SK-N-SH (cell line): ENCODE results near the gene MAGI2. TPM values are rescaled to one million over a fixed set of nuclear protein-coding genes. Genes with fewer than 3 reads are reported as not detected.

Experiments used
- CTCF ChIA-PET: fragments of 300-600, 350-600 bp; formaldehyde crosslinking; extraction: SDS; loops from one replicate; lab custom pipeline; 2021; lab: Yijun Ruan, JAX
- POLR2A ChIA-PET: fragments of 350-600 bp; sonication (Branson Sonifier 250); formaldehyde crosslinking; extraction: SDS; loops from one replicate; lab custom pipeline; 2020; ENCODE audit warnings: antibody characterized with exemption, inconsistent platforms; lab: Yijun Ruan, JAX
- DNase-seq: peaks from one replicate; pipeline ENCODE4 v3.0.0; 2012
- H2AFZ ChIP-seq: fragments of 200-600 bp; sonication (generic); 2 replicates; pipeline ENCODE4 v1.8.1; 2016; ENCODE audit warnings: antibody characterized with exemption, mild to moderate bottlenecking, low read depth
- H3F3A ChIP-seq: fragments of 200-600 bp; sonication (generic); replicated peaks from 2 replicates; pipeline ENCODE3; 2016; ENCODE audit warnings: antibody characterized with exemption, mild to moderate bottlenecking; ENCODE audit not compliant: insufficient read depth
- H3K27ac ChIP-seq, 2 experiments: fragments of 200-500 bp in 1 of 2; fragments of 200-600 bp in 1 of 2; sonication (Bioruptor generic) in 1 of 2; sonication (generic), shearing (Covaris generic) in 1 of 2; 2 replicates each; pipeline versions ENCODE4 v1.5.1 to v1.6.1; 2014 to 2016; ENCODE audit warnings: low read depth in 2 of 2, inconsistent platforms in 1 of 2, low read length in 1 of 2, mild to moderate bottlenecking in 1 of 2, mixed read lengths in 1 of 2
- H3K27me3 ChIP-seq: fragments of 200-600 bp; sonication (generic), shearing (Covaris generic); 2 replicates; pipeline ENCODE4 v1.6.1; 2016; ENCODE audit warnings: mixed run types; ENCODE audit not compliant: insufficient read depth
- H3K36me3 ChIP-seq, 2 experiments: fragments of 200-500 bp in 1 of 2; fragments of 200-600 bp in 1 of 2; sonication (Bioruptor generic) in 1 of 2; sonication (generic) in 1 of 2; replicated peaks in 1 of 2; 2 replicates each; pipeline versions ENCODE3 to v1.5.1; 2014 to 2016; ENCODE audit warnings: low read length in 1 of 2, mild to moderate bottlenecking in 1 of 2; ENCODE audit not compliant: insufficient read depth in 2 of 2, control insufficient read depth in 1 of 2
- H3K4me1 ChIP-seq, 2 experiments: fragments of 200-500 bp in 1 of 2; fragments of 200-600 bp in 1 of 2; sonication (Bioruptor generic) in 1 of 2; sonication (generic), shearing (Covaris generic) in 1 of 2; 2 replicates each; pipeline versions ENCODE4 v1.5.1 to v1.6.1; 2014 to 2016; ENCODE audit warnings: low read depth in 1 of 2, low read length in 1 of 2, mixed run types in 1 of 2; ENCODE audit not compliant: insufficient read depth in 2 of 2, control insufficient read depth in 1 of 2
- H3K4me2 ChIP-seq: fragments of 200-600 bp; sonication (generic), shearing (Covaris generic); 2 replicates; pipeline ENCODE4 v1.6.1; 2017; ENCODE audit warnings: mixed run types
- H3K4me3 ChIP-seq, 2 experiments: fragments of 200-500 bp in 1 of 2; fragments of 200-600 bp in 1 of 2; sonication (Bioruptor generic) in 1 of 2; sonication (generic), shearing (Covaris generic) in 1 of 2; 2 replicates each; pipeline versions ENCODE4 v1.5.1 to v1.8.1; 2014 to 2016; ENCODE audit warnings: low read depth in 2 of 2, inconsistent platforms in 1 of 2, low read length in 1 of 2, mild to moderate bottlenecking in 1 of 2, mixed read lengths in 1 of 2, moderate library complexity in 1 of 2
- H3K79me2 ChIP-seq: fragments of 200-600 bp; sonication (generic); 2 replicates; pipeline ENCODE4 v1.8.1; 2017; ENCODE audit warnings: mild to moderate bottlenecking; ENCODE audit not compliant: insufficient read depth
- H3K9ac ChIP-seq: fragments of 200-600 bp; sonication (generic); 2 replicates; pipeline ENCODE4 v1.6.1; 2017; ENCODE audit warnings: mixed run types
- H3K9me2 ChIP-seq: fragments of 200-600 bp; sonication (generic); 2 replicates; pipeline ENCODE4 v1.6.1; 2017; ENCODE audit warnings: mixed run types
- H3K9me3 ChIP-seq: fragments of 200-600 bp; sonication (generic); 2 replicates; pipeline ENCODE4 v1.6.1; 2017; ENCODE audit warnings: mixed run types, mild to moderate bottlenecking, moderate library complexity
- H4K20me1 ChIP-seq: fragments of 200-600 bp; sonication (generic); 2 replicates; pipeline ENCODE4 v1.6.1; 2017; ENCODE audit warnings: mild to moderate bottlenecking, mixed run types; ENCODE audit not compliant: insufficient read depth
- EP300 ChIP-seq, 2 experiments: IDR thresholded peaks; 2 replicates each; pipeline versions ENCODE4 v1.4.0 to v1.6.1; 2012; ENCODE audit warnings: borderline replicate concordance in 1 of 2, low read depth in 1 of 2, low read length in 1 of 2
- EZH2phosphoT487 ChIP-seq: fragments of 200-600 bp; sonication (generic); IDR thresholded peaks from 2 replicates; pipeline ENCODE4 v1.6.1; 2017; ENCODE audit warnings: low read depth, mixed run types, mild to moderate bottlenecking, antibody characterized with exemption, moderate library complexity, borderline replicate concordance
- FOSL2 ChIP-seq: IDR thresholded peaks from 2 replicates; pipeline ENCODE4 v1.4.0; 2012; ENCODE audit warnings: low read depth, mild to moderate bottlenecking, moderate library complexity, borderline replicate concordance
- JUND ChIP-seq: IDR thresholded peaks from 2 replicates; pipeline ENCODE4 v1.4.0; 2012
- MEF2A ChIP-seq: IDR thresholded peaks from 2 replicates; pipeline ENCODE4 v1.4.0; 2012; ENCODE audit warnings: low read depth, borderline replicate concordance
- NFIC ChIP-seq: IDR thresholded peaks from 2 replicates; pipeline ENCODE4 v1.4.0; 2012; ENCODE audit warnings: borderline replicate concordance
- REST ChIP-seq: IDR thresholded peaks from 2 replicates; pipeline ENCODE4 v1.6.1; 2012; ENCODE audit warnings: mild to moderate bottlenecking, low read depth, low read length, moderate library complexity
- RFX5 ChIP-seq: IDR thresholded peaks from 2 replicates; pipeline ENCODE4 v1.6.1; 2012; ENCODE audit warnings: mild to moderate bottlenecking, improper control_type of control experiment, low read length
- RXRA ChIP-seq: IDR thresholded peaks from 2 replicates; pipeline ENCODE4 v1.4.0; 2012; ENCODE audit warnings: low read depth, mild to moderate bottlenecking, borderline replicate concordance
- TAF1 ChIP-seq: IDR thresholded peaks from 2 replicates; pipeline ENCODE4 v1.6.1; 2012; ENCODE audit warnings: low read depth, mild to moderate bottlenecking, low read length, moderate library complexity, borderline replicate concordance
- TCF12 ChIP-seq: IDR thresholded peaks from 2 replicates; pipeline ENCODE4 v1.4.0; 2012
- YY1 ChIP-seq: IDR thresholded peaks from 2 replicates; pipeline ENCODE4 v1.4.0; 2012; ENCODE audit warnings: low read depth, mild to moderate bottlenecking
- WGBS: methylation state at CpG from one replicate; pipeline ENCODE4 v1.1.6; 2017; ENCODE audit warnings: low lambda C conversion rate; 5-methylcytosine and 5-hydroxymethylcytosine counted together
- polyA plus RNA-seq, 3 experiments: library from polyadenylated mRNA; depleted of rRNA; stranded (reverse); fragments of >200 nt; gene quantifications; 2 replicates each; pipeline ENCODE4 v1.2.3, GENCODE V29; 2012
- TF ChIP-seq, protein P1 (sequence below): IDR thresholded peaks from 2 replicates; pipeline ENCODE4 v1.4.0; 2012; ENCODE audit warnings: low read depth, borderline replicate concordance
- TF ChIP-seq, protein P2 (sequence below): IDR thresholded peaks from 2 replicates; pipeline ENCODE4 v1.4.0; 2012; ENCODE audit warnings: low read depth
- TF ChIP-seq, protein P3 (sequence below): IDR thresholded peaks from 2 replicates; pipeline ENCODE4; 2012

MAGI2 gene
- polyA plus RNA-seq, 1 of the 3 experiments (the other 2 are of a cell fraction) = 1.1 TPM

DNA sequence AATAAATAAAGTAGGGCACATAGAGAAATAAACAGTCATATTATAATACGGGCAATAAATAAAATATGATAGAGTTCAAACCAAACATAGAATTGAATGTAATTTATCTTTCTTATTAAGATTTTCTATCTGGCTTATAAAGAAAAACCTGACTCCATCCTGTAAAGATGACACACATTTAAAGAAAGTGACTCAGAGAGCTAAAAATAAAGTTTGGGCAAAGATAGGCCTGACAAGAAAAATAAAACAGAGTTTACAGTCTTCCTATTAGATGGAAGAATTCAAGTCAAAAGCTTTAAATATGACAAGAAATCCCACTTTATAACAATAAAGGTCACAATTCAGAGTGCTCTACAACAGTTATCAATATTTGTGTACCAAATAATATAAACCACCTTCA is 1074.3 kb downstream of the MAGI2 start:
- H3K4me3 ChIP-seq = no peak overlapping the region
- no peak for DNase-seq
- H3K9me3 ChIP-seq = no peaks in the 10 kb centered on the region
- H2AFZ ChIP-seq = peak overlapping the region; percentile 49; the same call in 1 of the 2 replicates
- H3K27ac ChIP-seq = peak overlapping the region; percentile 41 to 68; a peak in 3 of 4 replicates
- no peaks in the 10 kb centered on the region for H3K9me2 ChIP-seq
- ChIA-PET POLR2A (no interaction called here), CTCF (interaction anchor here (1.3 to 1.7 kb wide), 2 partner anchors 10 to 31 kb away, joined by 4 read pairs; no protein-coding TSS in a partner anchor)
- H3K27me3 ChIP-seq = no peaks in the 10 kb centered on the region
- WGBS = 59% methylated on average over 1 of the region's 1 CpG
- TF ChIP-seq, protein P1, sequence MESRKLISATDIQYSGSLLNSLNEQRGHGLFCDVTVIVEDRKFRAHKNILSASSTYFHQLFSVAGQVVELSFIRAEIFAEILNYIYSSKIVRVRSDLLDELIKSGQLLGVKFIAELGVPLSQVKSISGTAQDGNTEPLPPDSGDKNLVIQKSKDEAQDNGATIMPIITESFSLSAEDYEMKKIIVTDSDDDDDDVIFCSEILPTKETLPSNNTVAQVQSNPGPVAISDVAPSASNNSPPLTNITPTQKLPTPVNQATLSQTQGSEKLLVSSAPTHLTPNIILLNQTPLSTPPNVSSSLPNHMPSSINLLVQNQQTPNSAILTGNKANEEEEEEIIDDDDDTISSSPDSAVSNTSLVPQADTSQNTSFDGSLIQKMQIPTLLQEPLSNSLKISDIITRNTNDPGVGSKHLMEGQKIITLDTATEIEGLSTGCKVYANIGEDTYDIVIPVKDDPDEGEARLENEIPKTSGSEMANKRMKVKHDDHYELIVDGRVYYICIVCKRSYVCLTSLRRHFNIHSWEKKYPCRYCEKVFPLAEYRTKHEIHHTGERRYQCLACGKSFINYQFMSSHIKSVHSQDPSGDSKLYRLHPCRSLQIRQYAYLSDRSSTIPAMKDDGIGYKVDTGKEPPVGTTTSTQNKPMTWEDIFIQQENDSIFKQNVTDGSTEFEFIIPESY = no peak
- no peak for TF ChIP-seq RXRA
- TF ChIP-seq NFIC = no peak
- no peak for TF ChIP-seq TAF1
- TF ChIP-seq EP300 (IDR thresholded peaks at IDR 0.05; ENCODE audit: borderline replicate concordance in 1 of 2, low read depth in 1 of 2, low read length in 1 of 2) = peak in 1 of 2 experiments; percentile 44; a peak in 1 of 4 replicates
- TF ChIP-seq, protein P2, sequence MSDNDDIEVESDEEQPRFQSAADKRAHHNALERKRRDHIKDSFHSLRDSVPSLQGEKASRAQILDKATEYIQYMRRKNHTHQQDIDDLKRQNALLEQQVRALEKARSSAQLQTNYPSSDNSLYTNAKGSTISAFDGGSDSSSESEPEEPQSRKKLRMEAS = no peak
- TF ChIP-seq RFX5 = no peak
- TF ChIP-seq, protein P3, sequence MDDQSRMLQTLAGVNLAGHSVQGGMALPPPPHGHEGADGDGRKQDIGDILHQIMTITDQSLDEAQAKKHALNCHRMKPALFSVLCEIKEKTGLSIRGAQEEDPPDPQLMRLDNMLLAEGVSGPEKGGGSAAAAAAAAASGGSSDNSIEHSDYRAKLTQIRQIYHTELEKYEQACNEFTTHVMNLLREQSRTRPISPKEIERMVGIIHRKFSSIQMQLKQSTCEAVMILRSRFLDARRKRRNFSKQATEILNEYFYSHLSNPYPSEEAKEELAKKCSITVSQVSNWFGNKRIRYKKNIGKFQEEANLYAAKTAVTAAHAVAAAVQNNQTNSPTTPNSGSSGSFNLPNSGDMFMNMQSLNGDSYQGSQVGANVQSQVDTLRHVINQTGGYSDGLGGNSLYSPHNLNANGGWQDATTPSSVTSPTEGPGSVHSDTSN = 0 out of 2 replicates have a peak, but pooled peaks have one; percentile 40
- TF ChIP-seq FOSL2 = peak; percentile 80; the same call in 1 of the 2 replicates
- TF ChIP-seq JUND = peak; percentile 72
- TF ChIP-seq REST = no peak
- TF ChIP-seq TCF12 = peak; percentile 67
- no peak for TF ChIP-seq YY1
- peak; percentile 95 for TF ChIP-seq MEF2A
- no peak for TF ChIP-seq EZH2phosphoT487
- peaks cover 36% of the 10 kb centered on the region for H3F3A ChIP-seq
- H3K79me2 ChIP-seq = no peaks in the 10 kb centered on the region
- peak overlapping the region; percentile 36; the same call in 1 of the 2 replicates for H3K4me2 ChIP-seq
- H3K9ac ChIP-seq = peak overlapping the region; percentile 16; the same call in 1 of the 2 replicates
- H3K36me3 ChIP-seq = no peaks in the 10 kb centered on the region
- no peaks in the 10 kb centered on the region for H4K20me1 ChIP-seq
- peaks cover 3 to 10% of the 10 kb centered on the region in 2 experiments; a peak in 2 of 4 replicates for H3K4me1 ChIP-seq
